Stomach (tissue), 4 donors: ENCODE data around the gene ADAD2.

Experiments used
- POLR2AphosphoS5 ChIP-seq, 3 donors: sonication (generic); formaldehyde crosslinking; IDR thresholded peaks; one replicate each; pipeline ENCODE4 v1.6.1; 2016; ENCODE audit warnings: antibody characterized with exemption in 3 of 3
- TF ChIP-seq, protein P1 (sequence below), 7 experiments: fragments of 450-650 bp in 4 of 7; fragments of 200-600 bp in 3 of 7; sonication (generic) in 3 of 7; IDR thresholded peaks; one replicate each; pipeline ENCODE4 v1.5.1; 2016 to 2019; ENCODE audit warnings: antibody characterized with exemption in 7 of 7, control low read depth in 2 of 7, mild to moderate bottlenecking in 1 of 7

DNA sequence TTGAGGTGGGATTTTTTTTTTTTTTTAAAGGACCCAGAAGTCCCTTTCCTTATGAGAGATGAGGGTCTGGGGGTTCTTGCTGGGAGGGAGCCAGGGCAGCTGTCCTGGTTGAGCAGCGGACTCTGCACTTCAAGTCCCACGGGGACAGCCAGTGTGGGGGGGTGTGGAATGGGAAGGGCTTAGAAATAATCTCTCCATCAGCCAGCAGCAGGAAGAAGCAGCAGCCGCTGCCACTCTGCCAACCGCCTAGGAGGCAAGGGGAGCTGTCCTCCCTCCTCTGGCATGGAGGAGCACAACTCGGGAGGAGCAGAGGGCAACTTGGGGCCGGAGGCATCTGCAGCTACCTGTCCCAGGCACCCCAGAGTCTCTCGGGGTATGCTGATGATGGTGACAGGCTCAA is 49.0 kb downstream of the ADAD2 start, which contains the start of gene KCNG4:
- TF ChIP-seq POLR2AphosphoS5 (IDR thresholded peaks at IDR 0.05): no peak
- TF ChIP-seq, protein P1, sequence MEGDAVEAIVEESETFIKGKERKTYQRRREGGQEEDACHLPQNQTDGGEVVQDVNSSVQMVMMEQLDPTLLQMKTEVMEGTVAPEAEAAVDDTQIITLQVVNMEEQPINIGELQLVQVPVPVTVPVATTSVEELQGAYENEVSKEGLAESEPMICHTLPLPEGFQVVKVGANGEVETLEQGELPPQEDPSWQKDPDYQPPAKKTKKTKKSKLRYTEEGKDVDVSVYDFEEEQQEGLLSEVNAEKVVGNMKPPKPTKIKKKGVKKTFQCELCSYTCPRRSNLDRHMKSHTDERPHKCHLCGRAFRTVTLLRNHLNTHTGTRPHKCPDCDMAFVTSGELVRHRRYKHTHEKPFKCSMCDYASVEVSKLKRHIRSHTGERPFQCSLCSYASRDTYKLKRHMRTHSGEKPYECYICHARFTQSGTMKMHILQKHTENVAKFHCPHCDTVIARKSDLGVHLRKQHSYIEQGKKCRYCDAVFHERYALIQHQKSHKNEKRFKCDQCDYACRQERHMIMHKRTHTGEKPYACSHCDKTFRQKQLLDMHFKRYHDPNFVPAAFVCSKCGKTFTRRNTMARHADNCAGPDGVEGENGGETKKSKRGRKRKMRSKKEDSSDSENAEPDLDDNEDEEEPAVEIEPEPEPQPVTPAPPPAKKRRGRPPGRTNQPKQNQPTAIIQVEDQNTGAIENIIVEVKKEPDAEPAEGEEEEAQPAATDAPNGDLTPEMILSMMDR (IDR thresholded peaks at IDR 0.05): no peak
